ENCODE results near the gene STK24.

The STK24 gene

GRCh38 chr13:98399756-98400155 lies 177.2 kb downstream of the STK24 start:
- FAIRE-seq, result peak; percentile 84

GRCh38 chr13:98398581-98398980 lies 178.3 kb downstream of the STK24 start:
- no peak for FAIRE-seq

- no peak for FAIRE-seq
These were observed 179.0 kb downstream of the STK24 start for GRCh38 chr13:98397861-98398260.

GRCh38 chr13:98397221-98397620 lies 179.7 kb downstream of the STK24 start:
- FAIRE-seq, result no peak

- no peak for FAIRE-seq
These were observed 180.7 kb downstream of the STK24 start for GRCh38 chr13:98396071-98396710.
